Measurements from ENCODE around the gene GUCY1B1.
A peak's percentile ranks its signal among the peaks of the same experiment; 100 is the strongest.
"Not testable (repeated sequence)": the region's sequence is repeated elsewhere in the genome, so short reads cannot be mapped to it uniquely, and the experiment has no call there.

GUCY1B1 gene

DNA sequence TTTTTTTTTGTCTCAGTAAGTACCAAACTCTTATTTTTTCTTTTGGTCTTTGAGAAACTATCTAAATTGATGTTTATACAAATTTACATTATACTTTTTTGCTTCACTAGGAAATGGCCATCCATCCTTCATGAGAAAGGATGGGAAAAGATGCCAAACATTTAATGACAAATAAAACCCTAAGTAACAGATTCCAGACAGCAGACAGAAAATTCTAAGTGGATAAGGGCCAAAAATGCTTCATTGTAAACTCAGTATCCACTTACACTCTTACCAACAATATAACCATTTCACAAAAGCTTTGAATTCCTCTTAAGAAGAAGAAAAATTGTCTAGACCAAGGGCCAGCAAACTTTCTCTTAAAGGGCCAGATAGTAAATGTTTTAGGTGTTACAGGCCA lies 3.5 kb downstream of the GUCY1B1 start:
- DNase-seq: no peak

DNA sequence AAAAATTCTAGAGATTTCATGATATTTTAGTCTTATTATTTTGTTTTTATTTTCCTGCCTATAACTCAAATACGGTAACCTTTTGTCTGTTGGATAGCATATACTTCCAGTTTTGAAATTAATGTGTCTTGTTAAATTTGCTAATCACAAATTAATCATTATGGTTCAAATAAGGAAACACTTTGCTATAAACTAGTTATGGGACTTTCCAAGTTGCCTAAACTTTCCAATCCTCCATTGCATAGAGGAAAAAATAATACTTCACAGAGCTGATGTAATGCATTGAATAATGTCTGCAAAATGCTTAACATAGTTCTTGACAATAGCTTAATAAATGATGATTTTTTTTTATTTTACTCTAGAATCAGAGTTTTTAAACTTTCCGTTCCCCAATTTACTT lies 4.7 kb downstream of the GUCY1B1 start:
- no peak for DNase-seq

DNA sequence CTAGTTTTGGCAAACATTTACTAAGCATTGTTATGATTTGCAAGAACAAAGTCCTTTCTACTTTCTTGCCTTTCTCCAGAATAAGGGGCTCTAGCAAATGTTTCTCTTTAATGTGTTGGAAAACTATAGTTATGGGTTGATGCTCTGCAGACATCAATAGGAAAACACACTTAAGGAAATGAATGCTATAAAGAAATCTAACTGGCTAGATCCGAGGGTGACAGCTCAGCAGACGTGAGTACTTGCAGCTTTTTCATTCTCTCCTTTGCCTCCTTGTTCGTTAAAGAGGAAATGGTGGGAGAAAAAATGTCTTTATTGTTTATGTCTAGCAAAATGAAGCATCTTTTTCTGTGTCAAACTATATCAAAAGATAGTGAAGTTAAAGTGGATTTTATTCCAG lies 6.3 kb downstream of the GUCY1B1 start:
- DNase-seq: no peak

DNA sequence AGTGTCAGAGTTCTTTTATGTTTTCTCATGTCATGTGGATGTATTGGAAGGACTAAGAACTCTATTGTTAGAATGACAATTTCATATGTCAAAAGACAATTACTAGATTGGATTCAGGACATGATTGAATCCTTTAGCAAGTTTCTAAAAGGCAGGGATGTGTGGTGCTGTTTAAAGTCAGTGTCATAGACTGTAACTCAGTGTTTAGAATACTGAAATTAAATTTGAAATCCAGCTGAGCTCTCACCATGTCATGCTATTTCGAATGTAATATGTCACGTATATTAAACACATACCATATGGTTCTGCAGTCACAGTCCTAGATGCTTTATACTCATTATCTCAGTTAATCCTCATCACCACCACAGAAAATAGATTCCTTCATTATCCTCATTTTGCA lies 7.8 kb downstream of the GUCY1B1 start:
- DNase-seq: no peak

DNA sequence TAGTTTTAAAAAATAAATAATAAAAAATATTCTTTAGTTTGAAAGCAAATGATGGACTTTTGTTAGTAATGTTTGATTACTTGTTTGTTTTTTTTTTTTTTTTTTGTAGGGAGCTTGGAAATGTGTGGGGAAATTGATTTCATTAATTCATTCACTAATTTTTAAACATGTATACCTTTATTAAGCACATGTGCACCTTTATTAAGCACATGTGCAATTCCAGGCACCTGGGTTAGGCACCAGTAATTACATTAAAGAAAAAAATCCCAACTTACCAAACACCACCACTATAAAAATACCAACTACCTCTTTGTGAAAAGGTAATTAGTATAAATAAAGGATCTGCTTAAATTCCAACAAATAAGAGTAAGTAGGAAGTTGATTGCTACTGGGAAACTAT lies 9.5 kb downstream of the GUCY1B1 start:
- DNase-seq: no peak

DNA sequence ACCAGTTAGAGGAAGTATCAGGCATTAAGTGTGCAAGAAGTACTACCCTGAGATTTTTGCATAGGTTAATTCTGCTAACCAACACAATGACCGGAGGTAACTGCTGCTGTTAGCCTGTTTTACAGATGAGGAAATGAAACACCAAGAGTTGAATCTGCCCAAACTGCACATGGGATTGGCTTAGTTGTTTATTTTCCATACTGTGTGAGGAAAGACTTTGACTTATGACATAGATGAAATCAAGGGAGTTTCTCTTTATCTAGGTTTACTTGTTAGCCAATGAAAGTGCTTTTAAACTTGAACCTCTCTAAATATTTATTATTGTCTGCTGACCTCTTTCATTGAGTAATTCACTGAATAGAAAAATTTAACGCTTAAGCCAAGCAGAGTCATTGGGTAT lies 10.3 kb downstream of the GUCY1B1 start:
- DNase-seq: no peak

DNA sequence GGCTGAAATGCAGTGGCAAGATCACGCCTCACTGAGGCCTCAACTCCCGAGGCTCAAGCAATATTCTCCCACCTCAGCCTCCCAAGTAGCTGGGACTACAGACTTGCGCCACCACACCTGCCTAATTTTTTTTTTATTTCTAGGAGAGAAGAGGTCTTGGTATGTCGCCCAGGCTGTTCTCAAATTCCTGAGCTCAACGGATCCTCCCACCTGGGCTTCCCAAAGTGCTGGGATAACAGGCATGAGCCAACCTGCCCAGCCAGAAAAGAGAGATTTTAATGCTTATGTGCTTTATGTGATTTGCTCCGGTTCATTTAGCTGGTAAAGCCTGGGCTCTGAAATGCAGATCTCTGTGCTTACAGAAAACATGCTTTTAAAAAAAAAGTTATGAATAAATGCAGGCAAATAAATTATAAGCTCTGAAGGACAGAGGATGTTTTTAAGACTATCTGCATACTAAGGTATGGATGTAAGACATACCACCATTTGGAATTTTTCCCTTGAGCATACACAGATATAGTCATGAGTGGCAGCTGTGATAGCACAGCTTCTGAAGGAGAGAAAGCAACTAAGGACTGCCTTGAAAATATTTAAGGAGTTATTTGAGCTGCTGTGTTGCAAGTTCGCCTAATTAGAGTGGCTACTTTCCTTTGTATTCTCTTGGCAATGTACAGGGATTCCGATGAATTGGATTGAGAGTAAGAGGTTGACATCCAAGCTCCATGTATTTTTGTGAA lies 13.8 kb downstream of the GUCY1B1 start:
- no peak for DNase-seq

DNA sequence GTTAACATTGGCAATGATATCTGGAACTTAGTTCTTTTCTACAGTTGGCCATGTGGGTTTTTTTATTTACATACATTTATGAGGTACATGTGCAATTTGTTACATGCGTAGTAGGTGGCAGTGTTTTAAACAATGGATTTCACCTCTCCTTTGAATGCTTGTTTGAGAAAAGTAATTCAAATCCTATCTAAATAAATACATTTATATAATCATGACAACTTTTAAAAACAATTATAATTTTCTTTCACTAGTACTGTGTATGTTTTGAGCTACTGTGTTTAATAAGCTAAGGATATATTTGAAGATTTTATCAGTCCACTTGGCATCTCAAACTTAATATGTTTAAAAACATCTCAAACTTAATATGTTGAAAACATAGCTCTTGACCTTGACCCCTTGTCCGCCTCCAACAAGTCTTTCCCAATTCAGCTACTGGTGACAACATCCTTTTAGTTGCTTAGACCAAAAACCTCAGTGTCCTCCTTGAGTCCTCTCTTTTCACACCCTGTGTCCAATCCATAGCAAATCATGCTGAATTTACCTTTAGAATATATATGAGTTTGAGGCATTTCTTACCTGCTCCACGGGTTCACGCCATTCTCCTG lies 14.5 kb downstream of the GUCY1B1 start:
- no peak for DNase-seq

DNA sequence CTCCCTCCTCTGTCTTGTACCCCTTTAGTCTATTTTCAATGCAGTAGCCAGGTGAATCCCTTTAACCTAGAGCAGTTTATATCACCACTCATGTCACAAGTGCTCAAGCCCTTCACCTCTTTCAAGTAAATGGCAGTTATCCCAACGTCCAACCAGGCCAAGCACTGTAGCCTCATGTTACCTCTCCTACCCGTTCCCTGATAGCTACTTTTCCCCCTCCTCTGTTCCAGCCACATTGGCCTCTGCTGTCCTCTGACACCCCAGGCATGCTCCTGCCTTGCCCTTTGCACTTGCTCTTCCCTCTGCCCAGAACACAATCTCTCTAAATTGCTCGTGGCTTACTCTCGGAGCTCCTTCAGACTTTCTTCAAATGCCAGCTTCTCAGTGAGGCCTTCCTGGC lies 15.2 kb downstream of the GUCY1B1 start:
- DNase-seq: no peak

DNA sequence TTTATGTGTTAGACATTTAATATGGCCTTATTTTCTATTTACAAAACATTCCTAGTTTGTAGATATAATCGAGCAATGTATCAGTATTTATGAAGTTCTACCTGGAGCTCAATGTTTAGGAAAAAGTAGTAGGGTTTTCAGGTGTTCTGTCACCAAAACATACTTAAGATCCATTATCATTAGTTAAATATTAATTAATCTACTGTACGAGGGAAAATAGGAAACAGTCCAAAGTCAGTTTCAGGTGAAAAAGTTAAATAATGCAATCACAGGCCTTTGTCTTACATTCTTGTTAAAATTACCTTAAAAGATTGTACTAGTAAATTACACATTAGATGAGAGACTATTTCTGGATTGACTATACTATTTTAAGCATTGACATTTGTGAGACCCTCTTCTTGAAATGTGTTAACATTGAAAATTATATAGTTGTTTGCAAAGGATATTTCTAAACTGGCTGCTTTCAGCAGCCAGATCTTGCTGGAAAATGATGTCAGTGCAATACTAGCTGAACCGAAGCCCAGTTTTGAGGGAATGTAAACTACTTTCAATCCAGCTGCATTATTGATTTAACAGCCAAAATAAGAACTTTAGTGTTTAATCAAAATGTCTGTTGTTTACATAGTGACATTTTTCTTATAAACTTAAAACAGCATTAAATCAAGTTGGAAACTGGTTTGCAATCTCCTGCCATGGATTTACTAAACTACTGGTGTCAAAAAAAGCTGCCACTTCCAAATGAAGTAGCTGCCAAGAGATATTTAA lies 19.3 kb downstream of the GUCY1B1 start:
- DNase-seq: no peak

DNA sequence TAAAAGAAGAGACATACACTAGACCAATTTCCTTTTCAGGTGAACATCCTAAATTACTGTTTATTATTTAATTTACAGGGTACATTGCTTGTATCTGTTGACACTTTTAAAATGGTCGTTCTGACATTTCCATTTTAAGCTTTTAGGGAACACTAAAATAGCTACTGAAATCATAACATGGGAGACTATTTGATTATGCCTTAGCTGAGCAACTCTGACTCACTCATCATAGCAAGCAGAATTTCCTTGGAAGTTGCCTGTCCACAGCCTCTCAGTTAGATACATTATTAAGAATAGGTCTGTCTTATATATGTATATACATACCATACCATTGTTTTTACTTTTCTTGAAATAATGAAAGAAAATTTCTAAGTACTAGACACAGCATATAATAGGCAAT lies 22.0 kb downstream of the GUCY1B1 start:
- DNase-seq: no peak

DNA sequence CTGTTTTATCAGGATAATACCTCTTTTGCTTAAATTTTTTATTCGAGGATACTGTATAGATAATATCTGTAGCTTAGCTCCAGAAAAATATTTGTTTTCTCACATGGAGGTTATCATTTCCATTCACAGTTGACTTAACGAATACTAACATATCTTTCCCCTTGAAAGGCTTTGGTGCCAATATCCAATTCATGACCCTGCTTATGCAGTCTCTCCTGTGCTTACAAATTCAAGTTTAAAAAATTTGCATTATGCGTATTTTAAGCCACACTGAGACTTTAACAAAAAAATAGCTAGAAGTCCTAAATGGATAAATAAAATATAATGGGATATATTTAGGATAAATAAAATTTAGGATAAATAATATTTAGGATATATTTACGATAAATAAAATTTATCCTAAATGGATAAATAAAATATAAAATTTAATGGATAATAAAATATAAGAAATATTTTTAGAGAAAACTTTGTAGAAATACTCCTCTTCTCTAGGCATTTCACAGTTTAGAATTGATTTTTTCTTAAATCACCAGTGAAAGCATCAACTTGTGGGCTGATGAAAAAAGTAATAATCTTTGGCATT lies 22.5 kb downstream of the GUCY1B1 start:
- no peak for DNase-seq

DNA sequence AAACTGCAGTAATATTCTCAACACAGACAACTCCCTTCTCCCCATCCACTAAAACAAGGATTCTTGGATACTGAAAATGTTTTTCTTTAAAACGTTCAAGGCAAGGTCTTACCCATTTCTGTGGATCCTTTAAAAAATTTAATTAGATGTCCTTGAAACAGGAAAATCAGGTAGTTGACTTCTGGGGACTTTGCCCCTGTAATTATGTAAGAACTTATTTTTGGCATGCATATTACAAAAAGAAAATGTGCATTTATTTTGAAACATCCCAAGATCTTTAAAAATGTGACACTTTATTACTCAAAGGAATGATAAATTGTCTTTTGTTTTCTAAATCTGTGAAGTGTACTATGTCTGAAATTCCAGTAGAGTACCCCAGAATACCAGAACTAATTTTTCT lies 25.8 kb downstream of the GUCY1B1 start:
- no peak for DNase-seq

DNA sequence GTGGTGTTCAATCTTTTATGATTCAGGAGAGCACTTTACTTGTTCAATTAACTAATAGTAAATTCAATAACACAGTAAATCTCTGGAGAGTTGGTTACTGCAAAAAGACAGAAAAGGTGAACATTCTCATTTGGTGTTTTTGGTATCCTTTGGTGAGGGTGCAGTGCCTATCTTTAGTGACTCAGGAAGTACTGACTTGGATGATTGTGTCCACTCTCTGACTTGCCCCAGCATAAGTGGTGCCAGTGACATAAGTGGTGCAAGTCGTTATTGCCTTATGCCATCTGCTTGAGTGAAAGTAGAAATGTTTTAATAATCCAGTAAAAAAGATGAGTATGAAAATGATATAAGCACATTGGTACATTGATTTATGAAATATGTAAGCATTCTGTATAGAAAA lies 27.0 kb downstream of the GUCY1B1 start:
- no peak for DNase-seq

DNA sequence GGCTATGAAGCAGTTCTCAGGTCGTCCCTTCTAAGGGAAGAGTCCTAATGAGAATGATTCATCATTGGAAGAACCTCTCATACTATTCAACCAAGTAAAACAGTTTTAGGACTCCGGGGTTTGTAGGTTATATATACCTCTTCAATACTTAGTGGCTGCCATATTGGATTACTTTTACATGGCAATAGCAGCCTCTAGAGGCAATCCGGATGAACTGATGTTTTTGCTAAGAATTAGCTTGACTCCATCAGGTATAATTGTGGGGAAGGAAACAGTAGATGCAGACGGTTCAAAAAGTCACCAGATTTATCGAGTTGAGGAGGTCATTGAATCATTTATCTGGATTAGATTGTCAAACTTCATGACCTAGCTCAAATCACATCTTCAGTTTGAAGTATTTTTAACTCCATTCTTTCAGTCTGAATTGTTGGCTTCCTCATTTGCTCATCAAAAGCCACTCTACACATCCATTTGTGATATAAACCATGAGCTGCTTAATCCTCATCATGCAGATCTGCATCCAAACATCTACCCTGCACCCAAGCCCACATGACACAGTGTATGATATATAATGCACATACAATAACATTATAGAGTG lies 28.4 kb downstream of the GUCY1B1 start:
- peak; percentile 20 for DNase-seq

DNA sequence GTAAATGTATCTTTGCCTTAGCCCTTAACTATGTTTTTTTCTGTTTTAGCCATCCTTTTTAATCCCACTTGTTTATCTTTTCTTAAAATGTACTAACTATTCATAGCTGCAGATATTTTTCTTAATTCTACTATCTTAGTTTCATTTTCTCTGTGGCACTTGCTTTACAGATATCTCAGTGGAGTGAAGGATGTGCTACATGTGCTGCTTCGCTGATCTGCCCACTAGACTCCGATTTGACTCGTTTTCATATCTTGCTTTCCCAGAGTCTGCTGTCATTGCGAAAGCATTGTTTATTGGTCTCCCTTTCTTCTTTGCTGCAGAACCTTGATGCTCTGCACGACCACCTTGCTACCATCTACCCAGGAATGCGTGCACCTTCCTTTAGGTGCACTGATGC lies 30.6 kb downstream of the GUCY1B1 start:
- no peak for DNase-seq

DNA sequence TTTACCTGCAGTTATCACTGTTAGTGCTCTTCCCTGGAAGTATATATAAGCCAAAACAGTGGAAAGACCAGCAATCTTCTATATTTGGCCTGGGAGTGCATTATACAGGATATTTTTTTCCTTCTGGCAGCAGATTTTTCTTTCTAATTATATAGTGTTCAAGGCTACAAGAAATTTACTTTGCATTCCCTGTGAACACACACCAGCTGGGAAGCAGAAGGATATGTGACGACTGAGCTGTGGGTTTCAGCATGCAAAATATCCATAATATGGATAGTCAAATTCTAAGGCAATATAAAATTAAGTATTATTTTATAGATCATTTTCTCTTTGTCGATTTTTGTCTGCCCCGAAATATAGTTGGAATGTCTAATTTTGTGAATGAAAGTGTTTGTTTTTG lies 31.2 kb downstream of the GUCY1B1 start:
- DNase-seq: no peak

DNA sequence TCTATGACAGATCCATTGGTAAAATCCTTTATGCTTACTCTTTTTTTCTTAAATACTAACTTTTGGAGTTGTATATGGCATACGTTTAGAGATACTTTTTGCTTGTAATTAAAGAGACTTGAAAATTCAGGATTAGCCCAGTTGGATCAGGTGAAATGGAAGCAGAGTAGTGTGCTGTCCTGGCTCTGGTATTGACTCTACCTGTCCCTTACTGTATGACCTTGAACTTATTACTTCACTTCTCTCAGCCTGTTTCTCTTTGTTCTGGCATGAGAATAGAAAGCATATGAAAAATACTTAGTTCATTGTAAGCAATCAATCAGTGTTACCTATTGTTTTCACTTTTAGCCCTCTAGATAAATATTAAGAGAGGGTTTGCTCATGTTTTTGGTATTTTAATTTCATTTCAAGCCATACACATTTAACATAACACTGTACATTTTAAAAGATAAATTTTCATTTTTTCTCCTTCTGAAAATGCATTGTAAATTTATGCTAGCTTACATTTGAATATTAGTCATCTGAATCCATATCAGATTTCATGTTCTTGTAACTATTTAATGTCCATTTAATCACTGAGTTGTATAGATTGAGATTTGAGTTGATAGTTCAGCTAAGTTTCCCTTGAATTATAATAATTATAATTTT lies 35.9 kb downstream of the GUCY1B1 start:
- no peak for DNase-seq

DNA sequence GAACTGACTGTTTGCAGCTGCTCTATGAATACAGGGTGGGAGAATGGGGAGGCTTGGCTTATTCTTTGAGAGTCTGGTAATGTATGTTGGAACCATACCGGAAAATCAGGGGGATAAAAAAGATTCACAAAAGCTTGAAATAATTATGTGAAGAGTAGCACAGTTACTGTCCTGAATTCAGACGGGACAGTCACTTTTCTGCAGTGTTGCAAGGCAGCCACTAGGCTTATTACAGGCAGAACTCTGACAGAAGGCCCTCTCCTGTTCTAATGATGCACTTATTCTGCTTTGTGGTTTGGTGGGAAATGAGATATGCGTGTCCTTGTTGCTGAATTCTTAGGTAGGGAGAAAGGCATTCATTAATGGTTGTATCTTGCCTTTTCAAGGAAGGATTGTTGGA lies 37.2 kb downstream of the GUCY1B1 start:
- no peak for DNase-seq

DNA sequence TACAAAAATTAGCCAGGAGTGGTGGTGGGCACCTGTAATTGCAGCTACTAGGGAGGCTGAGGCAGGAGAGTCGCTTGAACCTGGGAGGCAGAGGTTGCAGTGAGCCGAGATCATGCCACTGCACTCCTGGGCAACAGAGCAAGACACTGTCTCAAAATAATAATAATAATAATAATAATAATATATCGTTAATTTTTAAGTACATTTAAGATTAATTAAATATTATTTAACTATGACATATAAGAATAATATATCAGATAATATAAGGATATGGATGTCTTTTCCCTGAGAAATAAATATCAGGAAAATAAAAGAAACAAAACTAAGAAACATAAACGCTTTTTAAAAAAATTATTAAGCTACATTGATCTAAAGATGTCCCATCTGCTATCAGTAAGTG lies 38.8 kb downstream of the GUCY1B1 start:
- DNase-seq: not testable (repeated sequence)

DNA sequence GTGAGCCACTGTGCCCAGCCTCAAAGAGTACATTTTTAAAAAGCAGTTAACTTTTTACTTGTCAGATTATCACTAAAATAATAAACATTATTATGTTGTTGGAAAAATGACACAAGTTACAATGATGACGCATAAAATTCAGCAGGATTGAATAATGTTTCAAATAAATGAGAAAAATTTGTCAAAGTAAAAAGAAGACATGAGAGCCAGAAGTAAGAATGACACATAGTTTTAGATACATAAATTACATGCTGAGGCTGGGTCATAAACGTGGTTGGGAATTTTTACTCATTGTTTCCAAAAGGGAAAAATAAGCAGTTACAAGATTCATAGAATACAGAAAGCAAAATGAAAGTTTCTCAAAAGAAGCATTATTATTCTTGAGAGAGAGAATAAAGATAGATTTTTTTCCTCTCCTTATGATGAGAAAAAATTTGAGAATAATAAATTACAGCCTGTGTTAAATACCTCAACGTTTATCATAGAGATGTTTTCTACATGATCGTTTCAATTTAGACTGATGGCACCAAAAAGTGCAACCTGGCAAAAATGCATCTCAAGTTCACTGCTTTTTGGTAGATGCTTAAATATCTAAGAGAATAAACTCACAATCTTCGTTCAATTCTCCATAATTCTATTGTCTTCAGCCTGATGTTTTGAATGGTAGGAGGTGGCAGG lies 40.4 kb downstream of the GUCY1B1 start:
- no peak for DNase-seq

DNA sequence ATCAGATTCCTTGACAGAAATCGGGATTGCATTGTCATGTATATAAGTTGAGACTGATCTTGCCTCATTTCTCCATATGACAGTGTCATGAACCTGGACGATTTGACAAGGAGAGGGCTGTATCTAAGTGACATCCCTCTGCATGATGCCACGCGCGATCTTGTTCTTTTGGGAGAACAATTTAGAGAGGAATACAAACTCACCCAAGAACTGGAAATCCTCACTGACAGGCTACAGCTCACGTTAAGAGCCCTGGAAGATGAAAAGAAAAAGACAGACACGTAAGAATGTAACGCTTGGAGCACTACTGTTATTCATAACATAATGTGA lies 40.9 kb downstream of the GUCY1B1 start:
- no peak for DNase-seq

Measured in DMS 273 treated with DMSO at 0.1 percent for 48 hours (cell line).